ENCODE data around the gene UBE2E2.

The UBE2E2 gene

DNA sequence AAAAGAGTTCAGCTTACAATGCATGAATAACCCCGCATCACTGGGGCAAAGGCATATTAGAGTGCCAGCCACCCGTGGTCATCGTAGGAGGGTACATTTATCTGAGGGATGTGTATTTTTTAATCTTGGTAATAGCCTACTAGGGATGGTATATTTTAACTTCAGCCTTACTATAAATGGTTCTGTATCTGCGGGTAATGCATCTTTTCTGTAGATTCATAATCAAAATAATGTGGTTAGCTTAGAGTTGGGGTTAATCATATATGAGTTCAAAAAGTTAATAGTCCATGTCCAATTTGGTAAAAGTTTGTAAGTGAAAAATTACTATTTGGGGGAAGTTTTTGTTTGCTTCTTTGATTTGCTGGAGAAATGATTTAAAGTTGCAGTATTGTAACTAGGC lies 339.0 kb downstream of the UBE2E2 start:
- H3K27me3 ChIP-seq: no peaks in the 10 kb centered on the region
- H3K36me3 ChIP-seq: no peaks in the 10 kb centered on the region
- no peak overlapping the region for H3K4me3 ChIP-seq
- no peak overlapping the region for H3K4me2 ChIP-seq
- no peaks in the 10 kb centered on the region for H3K4me1 ChIP-seq
- H4K20me1 ChIP-seq: no peaks in the 10 kb centered on the region
- H3K9ac ChIP-seq: no peak overlapping the region
- TF ChIP-seq Cebpa-rat (IDR thresholded peaks at IDR 0.05): no peak
- H3K27ac ChIP-seq: no peak overlapping the region
- H3K9me3 ChIP-seq: no peaks in the 10 kb centered on the region

DNA sequence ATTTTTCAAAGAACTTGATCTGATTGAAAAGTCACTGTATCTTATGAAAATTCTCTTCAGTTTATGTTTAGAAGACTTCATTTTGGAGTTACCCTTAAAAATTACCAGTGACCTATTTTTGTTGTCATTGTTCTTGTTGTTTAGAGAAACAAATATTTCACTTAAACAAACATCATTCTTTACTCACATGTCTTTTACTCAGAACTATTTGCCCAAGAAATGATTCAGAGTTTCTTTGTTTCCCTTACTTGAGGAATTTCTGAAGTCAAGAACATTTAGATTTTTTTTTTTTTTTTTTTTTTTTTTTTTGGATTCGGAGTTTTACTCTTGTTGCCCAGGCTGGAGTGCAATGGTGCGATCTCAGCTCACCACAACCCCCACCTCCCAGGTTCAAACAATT lies 343.1 kb downstream of the UBE2E2 start:
- no peak for TF ChIP-seq Cebpa-rat (IDR thresholded peaks at IDR 0.05)

DNA sequence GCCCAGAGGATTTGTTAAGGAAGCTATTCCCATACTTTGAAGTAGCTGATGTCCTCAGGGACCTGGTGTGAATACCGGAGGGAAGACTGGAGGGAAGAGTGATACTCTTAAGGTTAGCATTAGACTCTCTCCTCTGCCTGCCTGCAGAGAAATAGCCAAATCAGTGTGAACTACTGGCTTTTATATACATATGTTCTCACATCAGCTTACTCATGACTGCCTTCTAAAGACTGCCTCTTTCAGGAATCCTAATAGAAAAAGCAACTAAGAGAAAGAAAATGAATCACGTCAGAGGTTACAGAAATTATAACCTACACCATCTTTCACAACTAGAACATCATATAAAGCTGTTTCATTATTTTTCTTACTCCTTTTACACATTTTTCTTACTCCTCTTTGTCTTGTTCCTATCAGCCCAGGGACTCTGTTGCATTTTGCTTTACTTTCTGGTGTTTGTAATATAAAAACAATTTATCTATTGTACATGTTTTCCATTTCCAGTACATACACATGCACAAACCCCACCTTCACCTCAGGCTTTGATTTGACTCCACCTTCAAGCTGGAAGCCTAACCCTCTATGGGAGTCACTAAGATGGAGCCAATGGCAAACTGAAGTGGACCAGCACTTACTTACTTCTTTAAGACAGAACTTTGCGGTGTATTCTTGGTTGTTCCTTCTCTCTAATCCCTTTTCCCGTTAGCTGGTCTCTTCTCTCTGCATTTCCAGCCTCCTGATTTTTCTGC lies 345.0 kb downstream of the UBE2E2 start:
- no peak for TF ChIP-seq Cebpa-rat (IDR thresholded peaks at IDR 0.05)
- Histone ChIP-seq H3K9ac (no peak overlapping the region), H3K27me3 (no peaks in the 10 kb centered on the region), H3K36me3 (no peaks in the 10 kb centered on the region), H3K4me1 (no peaks in the 10 kb centered on the region; the same call in 1 of the 2 replicates), H3K27ac (no peak overlapping the region), H3K4me3 (no peak overlapping the region), H4K20me1 (no peaks in the 10 kb centered on the region), H3K4me2 (no peak overlapping the region), H3K9me3 (no peaks in the 10 kb centered on the region)

More for the DNA sequence above, 343.1 kb downstream of the UBE2E2 start:
- Histone ChIP-seq H3K27ac (no peak overlapping the region), H3K4me2 (no peak overlapping the region), H3K9ac (no peak overlapping the region), H3K27me3 (no peaks in the 10 kb centered on the region), H3K9me3 (no peaks in the 10 kb centered on the region), H4K20me1 (no peaks in the 10 kb centered on the region), H3K4me3 (no peak overlapping the region), H3K4me1 (no peaks in the 10 kb centered on the region), H3K36me3 (no peaks in the 10 kb centered on the region)

DNA sequence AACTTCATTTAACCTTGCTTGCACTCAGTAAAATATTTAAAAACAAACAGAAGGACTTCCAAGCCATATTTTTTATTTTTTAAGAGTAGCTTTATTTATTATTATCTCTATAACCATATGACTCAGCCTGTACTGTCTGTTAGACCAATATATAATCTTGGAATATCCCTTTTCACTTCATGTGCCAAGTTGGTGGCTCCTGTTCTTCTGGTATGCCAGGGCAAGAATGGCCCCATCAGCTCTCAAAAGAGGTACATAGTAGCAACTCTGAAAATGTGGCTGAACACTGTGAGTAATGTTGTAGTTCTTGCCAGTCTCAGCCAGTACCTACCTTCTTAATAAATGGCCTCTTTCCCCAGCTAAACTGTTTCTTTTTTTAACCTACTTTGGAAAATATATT lies 345.6 kb downstream of the UBE2E2 start:
- no peak overlapping the region for H3K9ac ChIP-seq
- H3K4me1 ChIP-seq: peaks cover 6% of the 10 kb centered on the region
- no peaks in the 10 kb centered on the region for H3K36me3 ChIP-seq
- TF ChIP-seq Cebpa-rat (IDR thresholded peaks at IDR 0.05): no peak
- H3K27me3 ChIP-seq: no peaks in the 10 kb centered on the region
- H3K27ac ChIP-seq: no peak overlapping the region
- H3K4me3 ChIP-seq: no peak overlapping the region
- no peak overlapping the region for H3K4me2 ChIP-seq
- H4K20me1 ChIP-seq: no peaks in the 10 kb centered on the region
- H3K9me3 ChIP-seq: no peaks in the 10 kb centered on the region

- Histone ChIP-seq H4K20me1 (no peaks in the 10 kb centered on the region), H3K4me2 (no peak overlapping the region), H3K36me3 (no peaks in the 10 kb centered on the region), H3K4me1 (peaks cover 6% of the 10 kb centered on the region), H3K9ac (no peak overlapping the region), H3K27me3 (no peaks in the 10 kb centered on the region), H3K9me3 (no peaks in the 10 kb centered on the region), H3K27ac (no peak overlapping the region), H3K4me3 (no peak overlapping the region)
- no peak for TF ChIP-seq Cebpa-rat (IDR thresholded peaks at IDR 0.05)
These were observed 346.2 kb downstream of the UBE2E2 start for GRCh38 chr3:23549148-23549910.

- no peak overlapping the region for H3K27ac ChIP-seq
- H4K20me1 ChIP-seq: no peaks in the 10 kb centered on the region
- H3K9me3 ChIP-seq: no peaks in the 10 kb centered on the region
- no peak for TF ChIP-seq Cebpa-rat (IDR thresholded peaks at IDR 0.05)
- peaks cover 6% of the 10 kb centered on the region for H3K4me1 ChIP-seq
- no peak overlapping the region for H3K4me3 ChIP-seq
- H3K36me3 ChIP-seq: no peaks in the 10 kb centered on the region
- no peak overlapping the region for H3K9ac ChIP-seq
- H3K4me2 ChIP-seq: no peak overlapping the region
- no peaks in the 10 kb centered on the region for H3K27me3 ChIP-seq
These were observed 347.3 kb downstream of the UBE2E2 start for GRCh38 chr3:23550402-23550801.

DNA sequence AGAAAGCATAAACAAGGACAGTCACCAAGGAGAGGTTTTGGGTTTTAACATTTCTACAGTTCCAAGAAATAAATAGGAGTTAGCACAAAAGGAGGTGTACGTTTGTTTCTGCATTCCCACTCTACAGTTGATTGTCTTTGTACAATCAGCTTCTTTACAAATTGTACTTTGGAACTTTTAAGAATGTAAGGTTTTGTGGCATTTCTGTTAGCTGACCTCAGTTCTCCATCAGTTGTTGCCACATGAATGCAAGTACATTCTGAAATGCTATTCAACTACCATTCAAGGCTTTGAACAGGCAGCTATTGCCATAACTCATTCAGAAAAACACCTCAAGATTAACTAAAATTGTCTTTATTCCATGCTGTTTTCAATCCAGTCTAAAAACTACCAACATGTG lies 349.4 kb downstream of the UBE2E2 start:
- Histone ChIP-seq H3K9ac (no peak overlapping the region), H3K27ac (no peak overlapping the region), H3K4me1 (peaks cover 6% of the 10 kb centered on the region), H3K36me3 (no peaks in the 10 kb centered on the region), H3K4me2 (no peak overlapping the region), H3K9me3 (no peaks in the 10 kb centered on the region), H3K27me3 (no peaks in the 10 kb centered on the region), H4K20me1 (no peaks in the 10 kb centered on the region), H3K4me3 (no peak overlapping the region)
- no peak for TF ChIP-seq Cebpa-rat (IDR thresholded peaks at IDR 0.05)

DNA sequence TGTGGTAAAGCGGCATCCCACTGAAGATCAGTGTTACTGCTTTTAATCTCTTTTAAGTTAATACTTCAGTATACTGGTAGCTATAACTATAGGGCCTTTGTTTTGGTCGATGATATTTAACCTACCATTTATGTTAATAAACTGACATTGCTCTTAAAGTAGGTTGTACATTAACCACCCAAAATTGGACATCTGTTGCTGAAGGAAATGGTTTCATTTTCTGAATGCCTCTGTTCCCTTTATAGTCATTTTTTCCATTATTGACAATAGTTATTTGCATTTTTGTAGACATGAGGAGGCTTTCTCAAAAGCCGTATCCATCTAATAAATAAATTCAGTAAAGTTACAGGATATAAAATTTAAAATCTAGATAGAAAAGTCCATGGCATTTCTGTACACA lies 350.2 kb downstream of the UBE2E2 start:
- Histone ChIP-seq H3K4me2 (no peak overlapping the region), H3K27ac (no peak overlapping the region), H3K36me3 (no peaks in the 10 kb centered on the region), H3K9ac (no peak overlapping the region), H3K4me3 (no peak overlapping the region), H3K27me3 (no peaks in the 10 kb centered on the region), H3K4me1 (peaks cover 6% of the 10 kb centered on the region), H3K9me3 (no peaks in the 10 kb centered on the region), H4K20me1 (no peaks in the 10 kb centered on the region)
- TF ChIP-seq Cebpa-rat (IDR thresholded peaks at IDR 0.05): no peak

DNA sequence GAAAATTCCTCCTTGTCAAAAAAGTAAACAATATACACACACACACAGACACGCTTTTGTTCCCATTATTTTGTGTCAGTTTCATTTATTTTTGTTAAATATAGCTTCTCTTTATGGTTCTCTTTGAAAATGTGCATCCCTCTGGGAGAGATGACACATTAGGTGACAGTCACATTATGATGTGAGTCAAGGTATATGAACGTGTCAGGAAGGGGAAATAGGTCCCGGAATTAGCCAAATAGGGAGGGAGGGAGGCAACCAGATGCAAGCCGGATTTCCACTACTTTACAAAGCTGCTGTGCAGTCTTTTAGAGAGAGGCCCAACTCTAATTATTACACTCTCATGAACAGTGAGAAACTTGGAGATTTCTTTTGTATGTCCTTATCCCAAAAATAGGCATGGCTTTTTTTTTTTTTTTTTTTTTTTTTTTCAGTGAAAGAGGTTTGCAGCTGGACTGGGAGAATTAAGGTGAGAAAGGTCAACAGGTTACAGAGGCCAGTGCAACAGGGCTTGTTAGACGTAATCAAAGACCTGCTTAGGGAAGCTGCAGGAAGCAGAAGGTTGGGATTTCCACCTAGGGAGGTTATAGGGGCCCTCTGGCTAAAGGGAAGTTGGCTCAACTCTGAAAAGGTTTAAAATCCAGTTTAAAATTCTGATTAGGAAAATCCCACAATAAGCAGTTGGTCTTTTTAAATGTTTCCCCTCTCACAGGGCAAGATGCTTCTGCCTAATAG lies 362.1 kb downstream of the UBE2E2 start:
- Histone ChIP-seq H3K4me1 (peaks cover 9% of the 10 kb centered on the region), H3K9me3 (no peaks in the 10 kb centered on the region), H3K36me3 (no peaks in the 10 kb centered on the region), H3K27me3 (no peaks in the 10 kb centered on the region), H4K20me1 (no peaks in the 10 kb centered on the region), H3K27ac (no peak overlapping the region), H3K9ac (no peak overlapping the region), H3K4me3 (no peak overlapping the region), H3K4me2 (no peak overlapping the region)
- TF ChIP-seq Cebpa-rat (IDR thresholded peaks at IDR 0.05): no peak

- Histone ChIP-seq H3K9me3 (peaks cover 3% of the 10 kb centered on the region; the same call in 1 of the 2 replicates), H3K9ac (no peak overlapping the region), H4K20me1 (no peaks in the 10 kb centered on the region), H3K27ac (no peak overlapping the region), H3K4me2 (no peak overlapping the region), H3K4me1 (peaks cover 9% of the 10 kb centered on the region), H3K27me3 (no peaks in the 10 kb centered on the region), H3K36me3 (no peaks in the 10 kb centered on the region), H3K4me3 (no peak overlapping the region)
- TF ChIP-seq Cebpa-rat (IDR thresholded peaks at IDR 0.05): no peak
These were observed 363.4 kb downstream of the UBE2E2 start for GRCh38 chr3:23566499-23566898.

Data from BLaER1 (cell line).